ENCODE measurements around the gene MEF2A. TPM values are rescaled to one million over a fixed set of nuclear protein-coding genes. Genes with fewer than 3 reads are reported as not detected.
A peak's percentile ranks its signal among the peaks of the same experiment; 100 is the strongest.

The MEF2A gene
- total RNA-seq, 1 donor from 2014 or later, result 11.1 TPM

- Histone ChIP-seq H3K36me3 (ENCODE audit: control insufficient read depth, insufficient read depth, low read length) (no peaks in the 10 kb centered on the region), H3K27me3 (ENCODE audit: control insufficient read depth, insufficient read depth, low read length) (no peaks in the 10 kb centered on the region), H3K4me3 (ENCODE audit: low read depth, low read length) (peak overlapping the region; percentile 61)
- no peak for FAIRE-seq
- peak; percentile 19 for DNase-seq (ENCODE audit: low read depth)
- no peak for TF ChIP-seq CTCF (IDR thresholded peaks at IDR 0.05; ENCODE audit: insufficient read depth, low read length, severe bottlenecking)
Observed at GRCh38 chr15:99564221-99565048, 1.3 kb upstream of the MEF2A start.

- H3K4me3 ChIP-seq (ENCODE audit: low read depth, low read length), result peak overlapping the region; percentile 61
- FAIRE-seq, result no peak
Observed at GRCh38 chr15:99565049-99565298, 810 bp upstream of the MEF2A start.

GRCh38 chr15:99566157-99566897 lies 543 bp downstream of the MEF2A start:
- FAIRE-seq, result no peak
- Histone ChIP-seq H3K27me3 (ENCODE audit: control insufficient read depth, insufficient read depth, low read length) (no peaks in the 10 kb centered on the region), H3K36me3 (ENCODE audit: control insufficient read depth, insufficient read depth, low read length) (no peaks in the 10 kb centered on the region), H3K4me3 (ENCODE audit: low read depth, low read length) (peak overlapping the region; percentile 61)
- no peak for TF ChIP-seq CTCF (IDR thresholded peaks at IDR 0.05; ENCODE audit: insufficient read depth, low read length, severe bottlenecking)
- DNase-seq (ENCODE audit: low read depth), result no peak

More at GRCh38 chr15:99565049-99565298, 810 bp upstream of the MEF2A start:
- no peaks in the 10 kb centered on the region for H3K27me3 ChIP-seq (ENCODE audit: control insufficient read depth, insufficient read depth, low read length)
- TF ChIP-seq CTCF (IDR thresholded peaks at IDR 0.05; ENCODE audit: insufficient read depth, low read length, severe bottlenecking), result no peak
- no peak for DNase-seq (ENCODE audit: low read depth)
- no peaks in the 10 kb centered on the region for H3K36me3 ChIP-seq (ENCODE audit: control insufficient read depth, insufficient read depth, low read length)

GRCh38 chr15:99568625-99569352 lies 3.0 kb downstream of the MEF2A start:
- TF ChIP-seq CTCF (IDR thresholded peaks at IDR 0.05; ENCODE audit: insufficient read depth, low read length, severe bottlenecking), result no peak
- no peak for DNase-seq (ENCODE audit: low read depth)
- no peaks in the 10 kb centered on the region for H3K27me3 ChIP-seq (ENCODE audit: control insufficient read depth, insufficient read depth, low read length)
- H3K4me3 ChIP-seq (ENCODE audit: low read depth, low read length), result no peak overlapping the region
- FAIRE-seq, result no peak
- no peaks in the 10 kb centered on the region for H3K36me3 ChIP-seq (ENCODE audit: control insufficient read depth, insufficient read depth, low read length)

- no peak for DNase-seq (ENCODE audit: low read depth)
- TF ChIP-seq CTCF (IDR thresholded peaks at IDR 0.05; ENCODE audit: insufficient read depth, low read length, severe bottlenecking), result no peak
- Histone ChIP-seq H3K36me3 (ENCODE audit: control insufficient read depth, insufficient read depth, low read length) (no peaks in the 10 kb centered on the region), H3K27me3 (ENCODE audit: control insufficient read depth, insufficient read depth, low read length) (no peaks in the 10 kb centered on the region), H3K4me3 (ENCODE audit: low read depth, low read length) (no peak overlapping the region)
- FAIRE-seq, result no peak
Observed at GRCh38 chr15:99571299-99571698, 5.5 kb downstream of the MEF2A start.
